HUES64 (cell line): ENCODE data around the gene NFIB.

Experiments
- H3K27ac ChIP-seq: 2 replicates; pipeline ENCODE4 v1.7.0; 2013; ENCODE audit warnings: low read depth, low read length, inconsistent platforms
- H3K27me3 ChIP-seq: 2 replicates; pipeline ENCODE4 v1.6.1; 2013; ENCODE audit warnings: mild to moderate bottlenecking, low read length; ENCODE audit not compliant: insufficient read depth
- H3K36me3 ChIP-seq: 2 replicates; pipeline ENCODE4 v1.6.1; 2013; ENCODE audit warnings: mild to moderate bottlenecking, low read length; ENCODE audit not compliant: insufficient read depth
- H3K4me1 ChIP-seq: 2 replicates; pipeline ENCODE4 v1.6.1; 2013; ENCODE audit warnings: mild to moderate bottlenecking, low read length, moderate library complexity; ENCODE audit not compliant: insufficient read depth
- H3K4me3 ChIP-seq: 2 replicates; pipeline ENCODE4 v1.5.1; 2013; ENCODE audit warnings: mild to moderate bottlenecking, low read length, moderate library complexity
- H3K9ac ChIP-seq: 2 replicates; pipeline ENCODE4 v1.6.1; 2013; ENCODE audit warnings: mild to moderate bottlenecking, low read depth, low read length
- H3K9me3 ChIP-seq: 2 replicates; pipeline ENCODE4 v1.6.1; 2013; ENCODE audit warnings: low read depth, low read length; ENCODE audit not compliant: insufficient read depth
- WGBS: fragments of 150-250, 120-280 bp; methylation state at CpG from one replicate; pipeline ENCODE4 v1.1.7; 2013; ENCODE audit warnings: missing lambda C conversion rate; 5-methylcytosine and 5-hydroxymethylcytosine counted together

The NFIB gene

DNA sequence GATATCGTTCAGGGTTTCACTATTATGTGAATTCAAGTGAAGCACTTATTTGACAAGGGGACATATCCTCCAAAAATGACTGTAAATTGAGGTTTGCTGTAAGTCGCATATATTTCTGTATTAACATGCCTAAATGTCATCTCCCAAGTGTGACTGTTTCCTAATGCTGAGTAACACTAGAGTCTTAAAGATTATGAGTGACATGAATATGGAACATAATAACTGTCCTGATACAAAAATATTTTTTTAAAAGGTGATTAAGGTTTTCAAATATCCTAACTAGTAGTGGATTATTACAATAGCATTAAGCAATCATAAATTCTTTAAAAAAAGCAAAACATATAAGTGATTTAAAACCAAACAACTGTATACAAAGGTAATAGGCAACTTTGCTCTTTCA lies 3.6 kb downstream of the NFIB start:
- peaks cover 38% of the 10 kb centered on the region for H3K27me3 ChIP-seq
- WGBS, result 93% methylated on average over 2 of the region's 2 CpGs
- H3K9ac ChIP-seq, result no peak overlapping the region
- no peak overlapping the region for H3K27ac ChIP-seq
- 0 out of 2 replicates have a peak, but pooled peaks cover 5% of the 10 kb centered on the region for H3K36me3 ChIP-seq
- H3K4me1 ChIP-seq, result peaks cover 23% of the 10 kb centered on the region
- no peaks in the 10 kb centered on the region for H3K9me3 ChIP-seq
- no peak overlapping the region for H3K4me3 ChIP-seq

DNA sequence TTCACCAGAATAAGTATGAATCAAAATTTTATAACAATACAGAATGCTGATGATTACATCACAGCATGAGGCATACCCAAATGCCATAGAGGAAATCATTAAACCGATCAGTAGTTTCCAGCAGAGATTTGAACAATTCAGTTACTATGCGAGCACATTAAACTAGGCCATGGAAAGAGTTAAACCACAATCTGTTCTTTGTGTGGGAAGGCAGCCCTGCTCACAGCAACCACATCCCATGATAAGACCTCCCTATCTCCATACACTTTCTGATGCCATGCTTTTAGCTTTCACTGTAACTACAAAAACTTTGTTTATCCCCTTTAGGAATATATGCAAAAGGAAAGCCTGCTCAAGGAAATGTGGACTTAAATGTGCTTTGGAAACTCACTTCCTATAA lies 4.5 kb downstream of the NFIB start:
- H3K9ac ChIP-seq, result no peak overlapping the region
- 80% methylated on average over 2 of the region's 2 CpGs for WGBS
- peaks cover 35% of the 10 kb centered on the region for H3K27me3 ChIP-seq
- no peaks in the 10 kb centered on the region for H3K9me3 ChIP-seq
- peaks cover 23% of the 10 kb centered on the region for H3K4me1 ChIP-seq
- H3K4me3 ChIP-seq, result no peak overlapping the region
- 0 out of 2 replicates have a peak, but pooled peaks cover 5% of the 10 kb centered on the region for H3K36me3 ChIP-seq
- H3K27ac ChIP-seq, result no peak overlapping the region

- no peaks in the 10 kb centered on the region for H3K9me3 ChIP-seq
- H3K4me3 ChIP-seq, result no peak overlapping the region
- peaks cover 23% of the 10 kb centered on the region for H3K4me1 ChIP-seq
- peaks cover 32% of the 10 kb centered on the region for H3K27me3 ChIP-seq
- 0 out of 2 replicates have a peak, but pooled peaks cover 5% of the 10 kb centered on the region for H3K36me3 ChIP-seq
- no peak overlapping the region for H3K27ac ChIP-seq
- 87% methylated on average over 5 of the region's 6 CpGs for WGBS
- H3K9ac ChIP-seq, result no peak overlapping the region
Observed at GRCh38 chr9:14308853-14309145, 5.1 kb downstream of the NFIB start.

GRCh38 chr9:14307989-14308852 lies 5.7 kb downstream of the NFIB start:
- WGBS, result 92% methylated on average over 9 of the region's 9 CpGs
- Histone ChIP-seq H3K4me1 (peaks cover 23% of the 10 kb centered on the region), H3K4me3 (no peak overlapping the region), H3K9ac (no peak overlapping the region), H3K27me3 (peaks cover 27% of the 10 kb centered on the region), H3K36me3 (0 out of 2 replicates have a peak, but pooled peaks cover 5% of the 10 kb centered on the region), H3K27ac (no peak overlapping the region), H3K9me3 (no peaks in the 10 kb centered on the region)

GRCh38 chr9:14306672-14307660 lies 7.0 kb downstream of the NFIB start:
- H3K9me3 ChIP-seq, result no peaks in the 10 kb centered on the region
- H3K27ac ChIP-seq, result no peak overlapping the region
- H3K9ac ChIP-seq, result no peak overlapping the region
- WGBS, result 92% methylated on average over 25 of the region's 26 CpGs
- H3K4me3 ChIP-seq, result no peak overlapping the region
- H3K4me1 ChIP-seq, result peaks cover 16% of the 10 kb centered on the region
- peaks cover 15% of the 10 kb centered on the region for H3K27me3 ChIP-seq
- H3K36me3 ChIP-seq, result 0 out of 2 replicates have a peak, but pooled peaks cover 5% of the 10 kb centered on the region

- no peak overlapping the region for H3K27ac ChIP-seq
- no peak overlapping the region for H3K9ac ChIP-seq
- H3K36me3 ChIP-seq, result 0 out of 2 replicates have a peak, but pooled peaks cover 5% of the 10 kb centered on the region
- H3K4me3 ChIP-seq, result no peak overlapping the region
- H3K9me3 ChIP-seq, result no peaks in the 10 kb centered on the region
- peaks cover 7% of the 10 kb centered on the region for H3K27me3 ChIP-seq
- peaks cover 12% of the 10 kb centered on the region for H3K4me1 ChIP-seq
- 100% methylated on average over 2 of the region's 6 CpGs for WGBS
Observed at GRCh38 chr9:14306188-14306587, 7.8 kb downstream of the NFIB start.

DNA sequence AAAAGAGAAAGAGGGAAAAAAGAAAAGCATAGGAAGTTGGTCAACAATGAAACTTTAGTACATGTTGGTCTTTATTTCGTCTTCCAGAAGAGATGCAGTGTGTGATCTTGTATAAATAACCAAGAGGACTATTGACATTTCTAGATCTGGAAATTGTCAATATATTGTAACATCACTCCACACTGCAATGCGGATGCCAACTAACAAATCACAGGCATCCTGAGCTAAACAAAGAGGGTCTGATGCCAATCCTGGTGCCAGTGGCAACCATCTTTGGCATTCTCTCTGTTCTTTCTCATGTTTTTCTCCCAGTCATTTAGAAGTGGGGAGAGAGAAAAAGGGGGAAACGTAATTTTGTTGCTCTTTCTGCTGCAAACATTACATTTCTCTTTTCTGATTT lies 9.7 kb downstream of the NFIB start:
- 96% methylated on average over 2 of the region's 3 CpGs for WGBS
- 0 out of 2 replicates have a peak, but pooled peaks cover 5% of the 10 kb centered on the region for H3K36me3 ChIP-seq

GRCh38 chr9:14303521-14303920 lies 10.4 kb downstream of the NFIB start:
- H3K9ac ChIP-seq, result no peak overlapping the region
- no peaks in the 10 kb centered on the region for H3K4me1 ChIP-seq
- H3K9me3 ChIP-seq, result no peaks in the 10 kb centered on the region
- WGBS, result 95% methylated on average over 8 of the region's 9 CpGs
- no peak overlapping the region for H3K4me3 ChIP-seq
- H3K27ac ChIP-seq, result no peak overlapping the region
- no peaks in the 10 kb centered on the region for H3K27me3 ChIP-seq
- H3K36me3 ChIP-seq, result 0 out of 2 replicates have a peak, but pooled peaks cover 5% of the 10 kb centered on the region

More for the DNA sequence above, 9.7 kb downstream of the NFIB start:
- no peaks in the 10 kb centered on the region for H3K27me3 ChIP-seq
- no peak overlapping the region for H3K27ac ChIP-seq
- H3K4me1 ChIP-seq, result peaks cover 6% of the 10 kb centered on the region
- H3K4me3 ChIP-seq, result no peak overlapping the region
- no peaks in the 10 kb centered on the region for H3K9me3 ChIP-seq
- no peak overlapping the region for H3K9ac ChIP-seq

DNA sequence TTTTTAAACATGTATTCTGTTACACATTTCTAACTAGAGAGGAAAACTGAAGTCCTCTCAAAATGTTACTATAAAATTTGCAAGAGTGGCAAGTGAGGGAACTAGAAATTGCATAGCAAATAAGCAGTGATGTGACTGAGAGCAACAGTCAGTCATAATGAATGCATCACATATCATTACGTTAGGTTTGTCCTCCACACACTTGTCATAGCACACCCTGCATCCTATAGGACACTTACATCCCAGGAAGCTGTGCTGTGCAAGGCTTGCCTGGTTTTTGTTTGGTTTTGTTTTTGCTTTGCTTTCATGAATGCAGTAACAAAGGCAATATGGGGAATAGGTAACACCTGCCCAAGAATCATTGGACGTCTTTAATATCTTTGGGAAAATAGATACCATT lies 10.8 kb downstream of the NFIB start:
- H3K9me3 ChIP-seq, result no peaks in the 10 kb centered on the region
- no peak overlapping the region for H3K9ac ChIP-seq
- H3K27ac ChIP-seq, result no peak overlapping the region
- WGBS, result 97% methylated on average over 2 of the region's 2 CpGs
- no peaks in the 10 kb centered on the region for H3K27me3 ChIP-seq
- H3K4me1 ChIP-seq, result no peaks in the 10 kb centered on the region
- no peak overlapping the region for H3K4me3 ChIP-seq
- 0 out of 2 replicates have a peak, but pooled peaks cover 5% of the 10 kb centered on the region for H3K36me3 ChIP-seq

DNA sequence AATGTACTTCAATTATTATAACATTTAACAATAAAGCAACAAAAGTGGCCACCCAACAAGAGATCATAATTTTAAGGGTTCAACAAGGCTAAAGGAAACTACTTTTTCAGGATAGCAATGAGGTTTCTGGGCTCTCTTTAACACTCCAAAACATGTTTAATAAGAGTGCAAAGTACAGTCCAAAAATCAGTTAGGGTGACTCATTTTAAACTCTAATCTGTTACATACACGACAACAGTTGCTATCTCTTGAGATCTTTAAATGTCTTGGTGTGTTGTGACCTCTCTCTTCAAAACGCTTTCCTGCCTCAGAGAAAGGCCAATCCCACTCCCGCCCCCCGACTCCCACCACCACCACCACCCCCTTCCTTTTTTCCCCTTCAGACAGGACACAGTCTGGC lies 11.5 kb downstream of the NFIB start:
- Histone ChIP-seq H3K36me3 (0 out of 2 replicates have a peak, but pooled peaks cover 5% of the 10 kb centered on the region), H3K4me1 (peaks cover under 1% of the 10 kb centered on the region; the same call in 1 of the 2 replicates), H3K9ac (no peak overlapping the region), H3K9me3 (no peaks in the 10 kb centered on the region), H3K4me3 (no peak overlapping the region), H3K27me3 (no peaks in the 10 kb centered on the region), H3K27ac (no peak overlapping the region)
- 71% methylated on average over 4 of the region's 4 CpGs for WGBS

DNA sequence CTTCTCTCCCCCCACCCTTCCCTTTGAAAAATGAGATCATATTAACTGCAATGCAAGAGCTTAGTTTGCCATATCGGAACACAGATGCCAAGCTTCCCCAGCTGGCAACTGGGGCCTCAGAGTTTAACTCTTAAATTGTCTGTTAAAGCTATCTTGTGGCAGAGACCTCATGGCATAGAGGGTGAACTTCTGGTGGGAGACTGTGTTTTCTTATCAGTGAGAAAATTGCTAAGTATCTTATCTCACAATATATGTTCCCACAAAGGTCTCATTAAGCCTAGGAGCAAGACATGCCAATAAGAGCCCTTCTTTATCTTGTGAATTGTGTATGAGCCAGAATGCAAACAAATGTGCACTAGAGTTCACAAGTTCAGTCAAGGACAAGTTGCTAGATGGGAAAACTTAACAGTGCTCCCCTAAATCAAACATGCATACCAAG lies 12.3 kb downstream of the NFIB start:
- Histone ChIP-seq H3K9ac (no peak overlapping the region), H3K9me3 (no peaks in the 10 kb centered on the region), H3K4me1 (peaks cover 4% of the 10 kb centered on the region; the same call in 1 of the 2 replicates), H3K36me3 (0 out of 2 replicates have a peak, but pooled peaks cover under 1% of the 10 kb centered on the region), H3K27ac (no peak overlapping the region), H3K27me3 (no peaks in the 10 kb centered on the region), H3K4me3 (no peak overlapping the region)
- WGBS, result 93% methylated on average over 1 of the region's 1 CpG
